GM18499 (cell line): Measurements from ENCODE around the gene COL15A1.

ENCODE experiments used
- ATAC-seq: cut with Tn5 transposase; IDR thresholded peaks from one replicate; pipeline ENCODE4 v1.9.1; 2021; ENCODE audit warnings: moderate number of reproducible peaks; ENCODE audit not compliant: insufficient read depth, unreplicated experiment

The COL15A1 gene

DNA sequence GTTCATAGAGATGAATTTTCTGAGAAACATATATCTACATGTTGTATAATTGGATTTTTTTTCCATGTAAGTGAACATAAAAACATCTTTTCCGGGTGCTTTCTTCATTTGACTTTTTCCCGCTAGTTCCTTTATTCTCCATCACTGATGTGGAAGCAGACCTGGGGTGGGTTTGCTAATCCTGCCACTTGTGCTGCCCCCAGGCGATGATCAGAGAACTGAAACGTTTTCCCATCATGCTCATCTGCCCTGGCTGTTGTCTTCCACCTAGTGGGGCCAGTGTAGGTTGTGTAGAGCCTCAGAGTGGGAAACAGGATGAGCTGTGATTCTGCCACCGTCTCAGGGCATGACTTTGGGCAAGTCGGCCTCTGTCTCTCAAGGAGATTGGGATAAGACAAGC is 127.0 kb downstream of the COL15A1 start:
- ATAC-seq, result no peak

GRCh38 chr9:99071313-99072039 is 127.8 kb downstream of the COL15A1 start:
- ATAC-seq, result no peak

GRCh38 chr9:99072040-99072394 is 128.3 kb downstream of the COL15A1 start:
- ATAC-seq, result no peak

GRCh38 chr9:99073347-99073746 is 129.6 kb downstream of the COL15A1 start:
- no peak for ATAC-seq

DNA sequence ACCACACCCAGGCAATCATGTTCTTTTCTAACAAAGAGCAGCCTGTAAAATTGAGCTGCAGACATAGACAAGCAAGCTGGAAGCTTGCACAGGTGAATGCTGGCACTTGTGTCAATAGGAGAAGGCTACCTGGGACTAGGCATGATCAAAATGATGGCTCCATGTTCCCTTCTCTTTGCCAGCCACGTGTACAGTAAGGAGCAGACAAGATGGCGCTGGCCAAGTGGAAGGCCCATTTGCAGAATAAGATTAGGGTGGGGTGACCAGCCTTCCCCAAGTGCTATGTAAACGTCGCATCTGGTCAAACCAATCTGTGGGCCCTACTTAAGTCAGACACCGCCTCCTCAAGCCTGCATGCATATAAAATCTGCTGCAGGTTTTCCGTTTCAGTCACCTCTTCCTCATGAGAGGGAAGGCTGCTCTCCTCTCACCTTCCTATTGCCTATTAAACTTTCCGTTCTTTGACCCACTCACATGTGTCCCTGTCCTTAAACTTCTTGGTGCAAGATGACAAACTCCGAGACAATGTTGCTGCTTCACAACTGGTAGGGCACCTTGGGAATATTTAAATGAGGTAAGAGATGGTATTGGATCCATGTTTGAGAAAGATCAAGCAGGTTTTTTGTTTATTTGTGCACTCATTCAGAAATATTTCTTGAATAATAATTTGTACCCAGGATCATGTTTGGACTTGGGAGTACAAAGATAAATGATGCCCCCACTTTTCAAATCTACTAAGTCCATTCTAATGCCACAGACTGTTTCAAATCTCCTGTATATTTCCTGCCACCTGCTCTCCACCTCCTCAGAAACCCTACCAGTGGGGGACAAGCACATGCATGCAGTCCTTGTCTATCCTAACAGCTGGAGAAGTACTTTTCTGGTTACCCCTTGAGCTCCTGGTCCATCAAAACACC is 130.5 kb downstream of the COL15A1 start:
- no peak for ATAC-seq

DNA sequence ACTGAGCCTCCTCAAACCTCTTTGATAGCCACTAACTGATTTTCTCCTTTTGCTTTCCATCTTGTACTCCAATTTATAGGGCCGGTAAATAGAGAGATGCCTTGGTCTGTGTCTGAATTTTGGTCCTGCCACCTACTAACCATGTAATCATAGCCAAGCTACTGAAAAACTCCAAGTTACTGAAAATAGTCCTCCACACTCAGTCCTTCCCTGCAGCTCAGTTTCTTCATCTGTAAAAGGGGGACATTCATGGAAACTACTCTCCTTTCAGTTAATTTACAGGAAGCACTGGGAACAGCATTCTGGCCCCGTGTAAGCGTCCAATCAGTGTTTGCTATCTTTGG is 131.2 kb downstream of the COL15A1 start:
- no peak for ATAC-seq

GRCh38 chr9:99075246-99075912 is 131.7 kb downstream of the COL15A1 start:
- no peak for ATAC-seq

DNA sequence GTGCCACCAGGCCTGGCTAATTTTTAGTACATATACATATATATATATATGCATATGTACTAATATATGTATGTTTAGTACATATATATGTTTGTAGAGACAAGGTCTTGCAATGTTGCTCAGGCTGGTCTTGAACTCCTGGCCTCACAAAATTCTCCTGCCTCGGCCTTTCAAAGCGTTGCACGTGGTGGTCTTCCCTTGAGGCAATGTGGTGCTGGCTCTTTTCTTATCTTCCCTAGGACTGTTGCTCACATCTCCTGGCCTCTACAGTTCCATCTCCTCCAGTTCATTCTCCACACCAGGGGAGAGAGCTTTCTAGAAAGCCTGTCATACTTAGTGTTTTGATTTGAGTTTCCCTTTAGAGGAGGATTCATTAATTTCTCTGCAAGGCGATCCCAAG is 132.3 kb downstream of the COL15A1 start:
- ATAC-seq, result no peak

- ATAC-seq, result no peak
Measured at GRCh38 chr9:99076483-99077171, 132.9 kb downstream of the COL15A1 start.

DNA sequence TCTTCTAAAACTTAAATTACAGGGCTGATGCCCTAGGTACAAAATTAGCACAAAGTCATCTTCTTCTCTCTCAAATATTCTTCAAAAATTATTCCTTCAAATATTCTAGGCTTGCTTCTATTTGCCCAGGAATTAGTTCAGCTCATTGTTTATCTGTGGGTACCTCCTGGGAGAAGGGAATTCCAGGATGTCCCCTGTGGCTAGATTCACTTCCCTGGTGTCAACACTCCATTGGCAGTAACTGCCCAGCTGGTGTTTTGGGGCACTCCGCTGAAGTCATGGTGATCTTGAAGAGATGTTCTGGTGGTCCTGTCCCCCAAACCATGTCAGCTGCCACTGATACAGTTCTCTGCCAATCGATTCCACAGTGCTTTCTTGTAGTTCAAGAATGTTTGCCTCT is 135.0 kb downstream of the COL15A1 start:
- ATAC-seq, result no peak

- ATAC-seq, result no peak
Measured at GRCh38 chr9:99079542-99079941, 135.8 kb downstream of the COL15A1 start.

GRCh38 chr9:99083051-99083450 is 139.3 kb downstream of the COL15A1 start:
- ATAC-seq, result no peak

GRCh38 chr9:99085949-99086948 is 142.5 kb downstream of the COL15A1 start:
- ATAC-seq, result no peak

GRCh38 chr9:99087462-99087861 is 143.8 kb downstream of the COL15A1 start:
- no peak for ATAC-seq

DNA sequence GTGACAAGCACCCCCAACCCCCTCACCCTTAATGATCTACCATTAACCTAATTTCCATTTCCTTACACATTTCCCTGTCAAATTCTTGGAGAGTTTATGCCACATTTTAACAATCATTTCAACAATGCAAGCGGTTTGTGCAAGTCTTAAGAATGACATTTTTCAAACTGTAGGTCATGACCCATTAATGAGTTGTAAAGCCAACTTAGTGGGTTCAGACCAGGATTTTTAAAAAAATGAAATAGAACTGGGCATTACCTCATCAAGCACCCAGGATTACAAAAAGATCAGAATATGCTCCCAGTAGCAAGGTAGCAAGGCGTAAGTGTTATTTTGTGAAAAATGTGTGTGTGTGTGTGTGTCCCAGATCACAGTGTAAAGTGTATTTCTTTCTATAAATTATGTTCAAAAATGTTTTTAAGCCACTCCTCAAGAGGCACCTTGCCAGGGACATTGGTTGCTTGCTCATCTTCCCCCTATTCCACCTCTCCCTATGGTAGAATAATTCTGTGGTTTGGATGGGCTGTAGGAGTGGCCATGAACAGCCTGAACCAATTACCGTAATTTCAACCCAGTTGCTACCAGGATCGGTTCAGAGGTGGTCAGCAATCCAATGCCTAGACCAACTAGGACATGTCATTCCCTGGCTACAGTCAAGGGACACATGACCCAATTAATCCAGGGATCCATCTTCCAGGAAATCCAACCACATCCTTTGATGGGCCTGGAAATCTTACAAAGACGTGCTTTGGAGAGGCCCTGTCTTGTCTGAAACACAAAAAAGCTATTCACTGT is 146.8 kb downstream of the COL15A1 start:
- ATAC-seq, result no peak

DNA sequence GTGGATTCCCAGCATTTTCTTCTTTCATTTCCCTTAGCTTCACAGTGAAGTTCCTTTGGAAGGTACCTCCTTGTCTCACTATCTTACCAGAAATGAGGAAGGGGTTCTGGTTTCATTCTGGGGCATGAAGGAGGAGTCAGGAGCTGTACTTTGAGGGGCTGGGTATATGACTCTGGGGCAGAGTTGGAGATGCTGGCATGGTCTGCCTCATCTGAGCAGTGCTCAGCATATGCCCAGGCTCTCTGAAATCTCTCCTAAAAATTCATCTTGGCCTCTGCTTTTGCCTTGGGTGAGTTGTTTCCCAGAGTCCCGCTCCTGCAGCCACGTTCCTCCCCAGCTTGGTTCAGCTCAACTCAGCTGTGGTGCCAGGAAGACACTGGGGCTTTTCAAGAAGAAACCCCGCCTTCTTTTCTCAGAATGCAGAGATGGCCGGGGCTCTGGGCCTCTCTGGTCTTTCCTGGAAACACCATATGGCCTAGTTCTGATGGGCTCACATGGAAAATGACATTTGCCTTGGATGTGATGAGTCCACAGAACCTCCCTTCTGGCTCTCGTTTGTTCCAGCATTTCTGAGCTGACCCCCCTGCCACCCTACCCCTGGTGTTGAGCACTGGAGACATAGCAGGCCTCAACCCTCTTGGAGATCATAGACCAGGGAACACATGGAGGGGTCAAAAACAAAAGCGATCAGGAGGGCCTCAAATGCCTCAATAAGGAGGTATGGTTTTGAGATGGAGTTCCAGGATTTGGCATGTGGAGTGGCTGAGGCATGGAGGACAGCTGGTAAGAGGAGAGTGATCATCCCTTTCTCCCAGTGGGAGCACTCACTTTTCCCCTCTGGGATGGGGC is 149.2 kb downstream of the COL15A1 start:
- no peak for ATAC-seq

DNA sequence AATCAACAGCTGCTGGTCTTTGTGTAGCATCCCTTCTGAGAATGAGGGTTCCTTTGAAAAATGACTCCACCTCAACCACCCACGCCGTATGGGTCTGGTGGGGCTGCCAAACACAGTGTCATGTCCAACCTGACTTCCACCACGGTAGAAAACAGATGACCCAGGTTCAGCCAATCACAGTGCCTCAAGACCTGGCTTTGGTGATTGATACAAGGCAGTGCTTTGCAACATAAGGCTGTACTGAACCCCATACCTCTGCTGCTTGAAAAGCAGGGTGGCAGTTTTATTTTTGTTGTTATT is 149.7 kb downstream of the COL15A1 start:
- no peak for ATAC-seq

DNA sequence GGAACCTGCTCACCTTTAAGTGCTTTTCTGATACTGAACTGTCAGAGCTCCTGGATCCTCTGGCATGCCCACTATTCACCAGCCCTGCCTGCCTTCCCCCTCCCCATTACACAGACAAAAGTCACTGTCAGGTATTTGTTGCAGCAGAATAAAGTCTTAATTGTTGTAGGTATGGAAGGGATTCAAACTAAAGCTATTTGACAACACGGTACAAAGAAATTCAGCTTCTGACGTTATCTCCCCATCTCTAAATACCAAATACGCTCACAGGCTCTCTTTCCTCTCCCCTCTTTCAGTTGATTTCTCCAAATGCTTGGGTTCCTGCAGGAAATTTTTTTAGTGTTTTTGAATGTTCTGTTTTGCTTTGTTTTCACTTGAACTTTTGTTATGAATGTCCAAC is 151.9 kb downstream of the COL15A1 start:
- ATAC-seq, result no peak
